Forelimb muscle (tissue), 1 donor: ENCODE measurements around the gene PIGK. TPM values are rescaled to one million over a fixed set of nuclear protein-coding genes. Genes with fewer than 3 reads are reported as not detected.
"Not testable (repeated sequence)": the region's sequence is repeated elsewhere in the genome, so short reads cannot be mapped to it uniquely, and the experiment has no call there.

Experiments used
- DNase-seq: peaks from one replicate; pipeline ENCODE4 v3.0.0-alpha.2; 2013; ENCODE audit warnings: low read depth
- polyA plus RNA-seq: library from polyadenylated mRNA; unstranded; fragments of 120-200 nt; gene quantifications from one replicate; pipeline ENCODE4 v1.2.1, GENCODE V29; 2013; ENCODE audit not compliant: insufficient read length

Gene PIGK
- polyA plus RNA-seq: 22.7 TPM

- peak; percentile 65 for DNase-seq
Observed at GRCh38 chr1:77219166-77219887, at the start of gene PIGK. TSS of gene PIGK (minus strand) at chr1:77219430. CDS start at chr1:77219402, 28 bp downstream.

- DNase-seq: no peak
Observed at GRCh38 chr1:77267035-77267434, 47.8 kb upstream of the PIGK start.

GRCh38 chr1:77265180-77265579 lies 46.0 kb upstream of the PIGK start:
- no peak for DNase-seq

- no peak for DNase-seq
Observed at GRCh38 chr1:77263708-77264107, 44.5 kb upstream of the PIGK start.

GRCh38 chr1:77253211-77253610 lies 34.0 kb upstream of the PIGK start:
- no peak for DNase-seq

GRCh38 chr1:77250126-77250525 lies 30.9 kb upstream of the PIGK start:
- DNase-seq: no peak

- DNase-seq: no peak
Observed at GRCh38 chr1:77245830-77246229, 26.6 kb upstream of the PIGK start.

- DNase-seq: no peak
Observed at GRCh38 chr1:77239311-77239710, 20.1 kb upstream of the PIGK start.

GRCh38 chr1:77238462-77238861 lies 19.2 kb upstream of the PIGK start:
- no peak for DNase-seq

GRCh38 chr1:77234943-77235342 lies 15.7 kb upstream of the PIGK start:
- no peak for DNase-seq

- DNase-seq: no peak
Observed at GRCh38 chr1:77234096-77234495, 14.9 kb upstream of the PIGK start.

- no peak for DNase-seq
Observed at GRCh38 chr1:77232829-77233228, 13.6 kb upstream of the PIGK start.

GRCh38 chr1:77230051-77230450 lies 10.8 kb upstream of the PIGK start:
- no peak for DNase-seq

- DNase-seq: no peak
Observed at GRCh38 chr1:77228836-77229235, 9.6 kb upstream of the PIGK start.

- no peak for DNase-seq
Observed at GRCh38 chr1:77227381-77227780, 8.2 kb upstream of the PIGK start.

GRCh38 chr1:77222496-77222895 lies 3.3 kb upstream of the PIGK start:
- DNase-seq: no peak

GRCh38 chr1:77220687-77221463 lies 1.6 kb upstream of the PIGK start:
- no peak for DNase-seq

GRCh38 chr1:77218477-77219165 lies 609 bp downstream of the PIGK start:
- peak; percentile 2 for DNase-seq

GRCh38 chr1:77204043-77204442 lies 15.2 kb downstream of the PIGK start:
- DNase-seq: not testable (repeated sequence)

- DNase-seq: no peak
Observed at GRCh38 chr1:77202751-77203150, 16.5 kb downstream of the PIGK start.

GRCh38 chr1:77200806-77201205 lies 18.4 kb downstream of the PIGK start:
- DNase-seq: no peak

- DNase-seq: no peak
Observed at GRCh38 chr1:77200293-77200692, 18.9 kb downstream of the PIGK start.

- DNase-seq: no peak
Observed at GRCh38 chr1:77197351-77197750, 21.9 kb downstream of the PIGK start.
